Astrocyte (in vitro differentiated cells and primary cell): ENCODE measurements around the gene AFAP1L2. TPM values are rescaled to one million over a fixed set of nuclear protein-coding genes. Genes with fewer than 3 reads are reported as not detected.

Source experiments
- DNase-seq: peaks from one replicate; pipeline ENCODE4 v3.0.0-alpha.2; 2010; ENCODE audit warnings: low read depth
- FAIRE-seq: peaks from 2 replicates; lab custom pipeline; 2011; peaks lifted over from hg19 to GRCh38; lab: Jason Lieb, UNC
- H2AFZ ChIP-seq: 2 replicates; pipeline ENCODE4 v1.6.0; 2012; ENCODE audit warnings: low read depth, low read length, inconsistent platforms
- H3K27ac ChIP-seq: 2 replicates; pipeline ENCODE4 v1.5.1; 2011; ENCODE audit warnings: low read depth, low read length, inconsistent platforms
- H3K27me3 ChIP-seq: 2 replicates; pipeline ENCODE4 v1.6.0; 2011; ENCODE audit warnings: low read length, inconsistent platforms; ENCODE audit not compliant: insufficient read depth
- H3K36me3 ChIP-seq: 2 replicates; pipeline ENCODE4 v1.5.1; 2011; ENCODE audit warnings: low read length, inconsistent platforms; ENCODE audit not compliant: insufficient read depth
- H3K4me1 ChIP-seq: 2 replicates; pipeline ENCODE4 v1.5.1; 2011; ENCODE audit warnings: low read length, inconsistent platforms; ENCODE audit not compliant: insufficient read depth
- H3K4me2 ChIP-seq: 2 replicates; pipeline ENCODE4 v1.6.0; 2012; ENCODE audit warnings: low read length, inconsistent platforms
- H3K4me3 ChIP-seq: 2 replicates; pipeline ENCODE4 v1.5.1; 2011; ENCODE audit warnings: low read depth, mild to moderate bottlenecking, low read length, inconsistent platforms; ENCODE audit not compliant: insufficient read depth
- H3K79me2 ChIP-seq: 2 replicates; pipeline ENCODE4 v1.6.0; 2012; ENCODE audit warnings: mild to moderate bottlenecking, low read length, inconsistent platforms; ENCODE audit not compliant: insufficient read depth
- H3K9ac ChIP-seq: 2 replicates; pipeline ENCODE4 v1.6.0; 2012; ENCODE audit warnings: mild to moderate bottlenecking, low read length, inconsistent platforms
- H3K9me3 ChIP-seq: 2 replicates; pipeline ENCODE4 v1.5.1; 2012; ENCODE audit warnings: low read depth, mild to moderate bottlenecking, low read length, inconsistent platforms; ENCODE audit not compliant: insufficient read depth
- H4K20me1 ChIP-seq: 2 replicates; pipeline ENCODE4 v1.6.0; 2012; ENCODE audit warnings: low read length, inconsistent platforms; ENCODE audit not compliant: insufficient read depth
- H3K27ac Mint-ChIP-seq: one replicate; pipeline ENCODE4 v1.8.0; 2021; ENCODE audit warnings: mild to moderate bottlenecking, mixed read lengths; ENCODE audit not compliant: unreplicated experiment
- H3K27me3 Mint-ChIP-seq: one replicate; pipeline ENCODE4 v1.8.0; 2021; ENCODE audit warnings: low read depth, mixed read lengths; ENCODE audit not compliant: unreplicated experiment
- H3K36me3 Mint-ChIP-seq: one replicate; pipeline ENCODE4 v1.8.0; 2021; ENCODE audit warnings: low read depth, mixed read lengths; ENCODE audit not compliant: unreplicated experiment
- H3K4me1 Mint-ChIP-seq: one replicate; pipeline ENCODE4 v1.8.0; 2021; ENCODE audit warnings: low read depth, mixed read lengths; ENCODE audit not compliant: unreplicated experiment
- H3K4me3 Mint-ChIP-seq: one replicate; pipeline ENCODE4 v1.8.0; 2021; ENCODE audit warnings: mild to moderate bottlenecking, moderate library complexity, mixed read lengths; ENCODE audit not compliant: unreplicated experiment
- H3K9me3 Mint-ChIP-seq: one replicate; pipeline ENCODE4 v1.8.0; 2021; ENCODE audit warnings: mild to moderate bottlenecking, mixed read lengths; ENCODE audit not compliant: unreplicated experiment
- CTCF ChIP-seq: IDR thresholded peaks from 2 replicates; pipeline ENCODE4 v1.5.1; 2011; ENCODE audit warnings: low read depth, mild to moderate bottlenecking, inconsistent platforms, low read length, moderate library complexity; ENCODE audit not compliant: insufficient read depth
- EZH2 ChIP-seq: IDR thresholded peaks from 2 replicates; pipeline ENCODE4 v1.6.1; 2012; ENCODE audit warnings: mild to moderate bottlenecking, low read length, inconsistent platforms; ENCODE audit not compliant: insufficient read depth
- total RNA-seq: library from RNA; stranded (reverse); gene quantifications from 2 replicates; pipeline ENCODE4 v1.2.1, GENCODE V29; 2021

The AFAP1L2 gene
- total RNA-seq, 1 donor from 2014 or later: 26.6 TPM

- FAIRE-seq (no peak), DNase-seq (no peak)
- Histone ChIP-seq H3K9me3 (no peaks in the 10 kb centered on the region), H3K9ac (peak overlapping the region; percentile 58), H3K36me3 (no peaks in the 10 kb centered on the region), H3K27me3 (no peaks in the 10 kb centered on the region), H3K4me2 (peak overlapping the region; percentile 82), H3K4me3 (no peak overlapping the region), H4K20me1 (no peaks in the 10 kb centered on the region), H3K79me2 (no peaks in the 10 kb centered on the region), H3K4me1 (peaks cover 29% of the 10 kb centered on the region), H2AFZ (peak overlapping the region; percentile 36), H3K27ac (peak overlapping the region; percentile 32)
- H3K27ac Mint-ChIP-seq: peak overlapping the region; percentile 68
- peak overlapping the region; percentile 66 for H3K4me3 Mint-ChIP-seq
- H3K36me3 Mint-ChIP-seq: peaks cover 34% of the 10 kb centered on the region
- no peaks in the 10 kb centered on the region for H3K27me3 Mint-ChIP-seq
- TF ChIP-seq CTCF: no peak
- TF ChIP-seq EZH2: no peak
- H3K4me1 Mint-ChIP-seq: peaks cover 31% of the 10 kb centered on the region
- peaks cover 5% of the 10 kb centered on the region for H3K9me3 Mint-ChIP-seq
Measured at GRCh38 chr10:114303556-114303955, 100.7 kb downstream of the AFAP1L2 start.

GRCh38 chr10:114301951-114302710 lies 102.2 kb downstream of the AFAP1L2 start:
- no peaks in the 10 kb centered on the region for H3K27me3 ChIP-seq
- TF ChIP-seq CTCF (no peak), EZH2 (no peak)
- H3K4me1 ChIP-seq: peaks cover 19% of the 10 kb centered on the region
- Mint-ChIP-seq H3K4me3 (no peak overlapping the region), H3K4me1 (peaks cover 20% of the 10 kb centered on the region), H3K27ac (no peak overlapping the region), H3K9me3 (peaks cover 10% of the 10 kb centered on the region), H3K27me3 (no peaks in the 10 kb centered on the region), H3K36me3 (peaks cover 38% of the 10 kb centered on the region)
- no peaks in the 10 kb centered on the region for H3K36me3 ChIP-seq
- H3K4me2 ChIP-seq: no peak overlapping the region
- FAIRE-seq: no peak
- no peaks in the 10 kb centered on the region for H3K79me2 ChIP-seq
- H3K27ac ChIP-seq: no peak overlapping the region
- H3K4me3 ChIP-seq: no peak overlapping the region
- no peak overlapping the region for H2AFZ ChIP-seq
- no peaks in the 10 kb centered on the region for H3K9me3 ChIP-seq
- no peak for DNase-seq
- no peaks in the 10 kb centered on the region for H4K20me1 ChIP-seq
- H3K9ac ChIP-seq: no peak overlapping the region

DNA sequence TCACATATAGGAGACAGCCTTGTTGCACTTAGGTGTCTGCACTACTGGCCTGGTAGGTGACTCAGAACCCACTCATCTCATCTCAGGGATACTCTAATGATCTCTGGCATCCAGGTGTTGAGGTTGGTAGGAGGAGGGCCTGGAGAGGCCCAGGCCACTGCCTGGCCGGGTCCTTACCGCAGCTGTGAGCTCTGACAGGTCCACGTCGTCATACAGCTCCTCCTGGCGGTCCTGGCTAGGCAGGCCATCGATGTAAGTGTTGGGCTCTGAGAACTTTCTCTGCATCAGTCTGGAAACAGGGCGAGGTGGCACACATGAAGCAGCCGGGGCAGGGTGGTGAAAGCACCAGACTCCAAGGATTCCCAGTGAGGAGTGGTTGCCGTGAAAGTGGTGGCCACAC lies 103.1 kb downstream of the AFAP1L2 start:
- H2AFZ ChIP-seq: no peak overlapping the region
- no peaks in the 10 kb centered on the region for H4K20me1 ChIP-seq
- FAIRE-seq: no peak
- no peaks in the 10 kb centered on the region for H3K79me2 ChIP-seq
- Mint-ChIP-seq H3K36me3 (peaks cover 43% of the 10 kb centered on the region), H3K4me1 (peaks cover 11% of the 10 kb centered on the region), H3K4me3 (no peak overlapping the region), H3K9me3 (peaks cover 13% of the 10 kb centered on the region), H3K27me3 (no peaks in the 10 kb centered on the region), H3K27ac (no peak overlapping the region)
- TF ChIP-seq CTCF: no peak
- no peak for TF ChIP-seq EZH2
- peaks cover 11% of the 10 kb centered on the region for H3K4me1 ChIP-seq
- no peaks in the 10 kb centered on the region for H3K9me3 ChIP-seq
- H3K27me3 ChIP-seq: no peaks in the 10 kb centered on the region
- no peaks in the 10 kb centered on the region for H3K36me3 ChIP-seq
- no peak overlapping the region for H3K27ac ChIP-seq
- H3K4me3 ChIP-seq: no peak overlapping the region
- no peak overlapping the region for H3K9ac ChIP-seq
- no peak overlapping the region for H3K4me2 ChIP-seq
- DNase-seq: no peak
